WI38 (cell line): Measurements from ENCODE around the gene FOXRED2.

Experiments used
- H3K4me3 ChIP-seq: 2 replicates; pipeline ENCODE4 v1.5.1; 2011; ENCODE audit warnings: low read depth, mild to moderate bottlenecking, control low read depth, low read length
- CTCF ChIP-seq: IDR thresholded peaks from 2 replicates; pipeline ENCODE4 v1.5.1; 2012; ENCODE audit warnings: low read depth, mild to moderate bottlenecking, control low read depth, low read length

Gene FOXRED2

GRCh38 chr22:36512991-36513390 lies 6.2 kb upstream of the FOXRED2 start:
- TF ChIP-seq CTCF, result no peak

GRCh38 chr22:36512333-36512732 lies 5.5 kb upstream of the FOXRED2 start:
- no peak overlapping the region for H3K4me3 ChIP-seq
- TF ChIP-seq CTCF, result no peak

More at GRCh38 chr22:36512991-36513390, 6.2 kb upstream of the FOXRED2 start:
- H3K4me3 ChIP-seq, result no peak overlapping the region

- H3K4me3 ChIP-seq, result no peak overlapping the region
- peak; percentile 72 for TF ChIP-seq CTCF
Observed at GRCh38 chr22:36510966-36511881, 4.4 kb upstream of the FOXRED2 start.

GRCh38 chr22:36510384-36510783 lies 3.5 kb upstream of the FOXRED2 start:
- no peak overlapping the region for H3K4me3 ChIP-seq
- TF ChIP-seq CTCF, result no peak

- no peak for TF ChIP-seq CTCF
- peak overlapping the region; percentile 56 for H3K4me3 ChIP-seq
Observed at GRCh38 chr22:36507518-36508010, 724 bp upstream of the FOXRED2 start.

- no peak for TF ChIP-seq CTCF
- H3K4me3 ChIP-seq, result peak overlapping the region; percentile 56
Observed at GRCh38 chr22:36505998-36506635, 723 bp downstream of the FOXRED2 start.
